ENCODE data around the gene ALAS1.

ALAS1 gene

GRCh38 chr3:52205727-52206372, 7.9 kb downstream of the ALAS1 start:
- peaks cover 83% of the 10 kb centered on the region for H3K36me3 ChIP-seq (replicated peaks)
- in situ Hi-C loops (cut with HindIII; ENCODE audit: low pct_ligation_motif_present, low sequenced_read_pairs) = no loop called here
- no peak for TF ChIP-seq CTCF (IDR thresholded peaks at IDR 0.05; ENCODE audit: low read depth, low read length, missing control alignments)
- H3K4me3 ChIP-seq (ENCODE audit: low read depth, low read length) = no peak overlapping the region
- H3K27ac ChIP-seq = no peak overlapping the region
- no peak for DNase-seq
- no peaks in the 10 kb centered on the region for H3K27me3 ChIP-seq (replicated peaks)

GRCh38 chr3:52208556-52208955, 10.6 kb downstream of the ALAS1 start:
- H3K27me3 ChIP-seq (replicated peaks) = no peaks in the 10 kb centered on the region
- no peak overlapping the region for H3K4me3 ChIP-seq (ENCODE audit: low read depth, low read length)
- in situ Hi-C loops (cut with HindIII; ENCODE audit: low pct_ligation_motif_present, low sequenced_read_pairs) = no loop called here
- no peak for TF ChIP-seq CTCF (IDR thresholded peaks at IDR 0.05; ENCODE audit: low read depth, low read length, missing control alignments)
- no peak overlapping the region for H3K27ac ChIP-seq
- no peak for DNase-seq
- peaks cover 88% of the 10 kb centered on the region for H3K36me3 ChIP-seq (replicated peaks)

- Histone ChIP-seq H3K27ac (no peak overlapping the region), H3K4me3 (ENCODE audit: low read depth, low read length) (no peak overlapping the region), H3K36me3 (replicated peaks) (peaks cover 87% of the 10 kb centered on the region), H3K27me3 (replicated peaks) (no peaks in the 10 kb centered on the region)
- in situ Hi-C loops (cut with HindIII; ENCODE audit: low pct_ligation_motif_present, low sequenced_read_pairs) = no loop called here
- DNase-seq = no peak
- no peak for TF ChIP-seq CTCF (IDR thresholded peaks at IDR 0.05; ENCODE audit: low read depth, low read length, missing control alignments)
These were observed 12.1 kb downstream of the ALAS1 start for GRCh38 chr3:52210037-52210436.

- no peak overlapping the region for H3K27ac ChIP-seq
- no peak for DNase-seq
- no peak overlapping the region for H3K4me3 ChIP-seq (ENCODE audit: low read depth, low read length)
- in situ Hi-C loops (cut with HindIII; ENCODE audit: low pct_ligation_motif_present, low sequenced_read_pairs) = no loop called here
- no peaks in the 10 kb centered on the region for H3K27me3 ChIP-seq (replicated peaks)
- TF ChIP-seq CTCF (IDR thresholded peaks at IDR 0.05; ENCODE audit: low read depth, low read length, missing control alignments) = no peak
- peaks cover 85% of the 10 kb centered on the region for H3K36me3 ChIP-seq (replicated peaks)
These were observed 12.6 kb downstream of the ALAS1 start for GRCh38 chr3:52210550-52211046.

- no peak for DNase-seq
- in situ Hi-C loops (cut with HindIII; ENCODE audit: low pct_ligation_motif_present, low sequenced_read_pairs) = no loop called here
- no peak overlapping the region for H3K4me3 ChIP-seq (ENCODE audit: low read depth, low read length)
- H3K36me3 ChIP-seq (replicated peaks) = peaks cover 77% of the 10 kb centered on the region
- H3K27me3 ChIP-seq (replicated peaks) = no peaks in the 10 kb centered on the region
- no peak for TF ChIP-seq CTCF (IDR thresholded peaks at IDR 0.05; ENCODE audit: low read depth, low read length, missing control alignments)
- no peak overlapping the region for H3K27ac ChIP-seq
These were observed 13.4 kb downstream of the ALAS1 start for GRCh38 chr3:52211268-52211891.

Measured in brain microvascular endothelial cell (primary cell).